Small intestine (tissue), 7 donors: ENCODE measurements around the gene MYOC. TPM values are rescaled to one million over a fixed set of nuclear protein-coding genes. Genes with fewer than 3 reads are reported as not detected.

ENCODE experiments used
- DNase-seq, 2 donors: peaks; one replicate each; pipeline versions ENCODE4 v3.0.0 to v3.0.0-alpha.2; 2013
- FAIRE-seq: peaks from 2 replicates; lab custom pipeline; 2012; peaks lifted over from hg19 to GRCh38; lab: Jason Lieb, UNC
- H3K27ac ChIP-seq, 3 donors: one replicate each; pipeline ENCODE4 v1.5.1; 2013; ENCODE audit warnings: low read length in 2 of 3, mild to moderate bottlenecking in 2 of 3, control low read depth in 1 of 3, inconsistent platforms in 1 of 3, low read depth in 1 of 3, moderate library complexity in 1 of 3
- H3K27me3 ChIP-seq, 3 donors: one replicate each; pipeline ENCODE4 v1.6.1; 2013; ENCODE audit warnings: low read length in 3 of 3, inconsistent platforms in 1 of 3; ENCODE audit not compliant: control insufficient read depth in 3 of 3, insufficient read depth in 3 of 3
- H3K36me3 ChIP-seq, 3 donors: one replicate each; pipeline ENCODE4 v1.6.1; 2013; ENCODE audit warnings: low read length in 3 of 3, inconsistent platforms in 1 of 3, low read depth in 1 of 3, mild to moderate bottlenecking in 1 of 3, moderate library complexity in 1 of 3; ENCODE audit not compliant: control insufficient read depth in 3 of 3, insufficient read depth in 2 of 3
- H3K4me1 ChIP-seq, 3 donors: one replicate each; pipeline ENCODE4 v1.6.1; 2013; ENCODE audit warnings: low read length in 2 of 3, inconsistent platforms in 1 of 3, low read depth in 1 of 3, mild to moderate bottlenecking in 1 of 3, moderate library complexity in 1 of 3; ENCODE audit not compliant: control insufficient read depth in 3 of 3, insufficient read depth in 2 of 3
- H3K4me3 ChIP-seq, 3 donors: one replicate each; pipeline ENCODE4 v1.5.1; 2013; ENCODE audit warnings: low read length in 3 of 3, control low read depth in 1 of 3, inconsistent platforms in 1 of 3, low read depth in 1 of 3, mild to moderate bottlenecking in 1 of 3, moderate library complexity in 1 of 3
- H3K9me3 ChIP-seq, 2 donors: one replicate each; pipeline ENCODE4 v1.6.1; 2013; ENCODE audit warnings: low read depth in 1 of 2, low read length in 1 of 2; ENCODE audit not compliant: control insufficient read depth in 2 of 2, insufficient read depth in 1 of 2
- WGBS, 3 donors: extraction: QIAGEN DNeasy Blood & Tissue Kit; methylation state at CpG; one replicate each; pipeline ENCODE4 v1.1.7; 2013; 5-methylcytosine and 5-hydroxymethylcytosine counted together
- polyA plus RNA-seq, 4 donors: library from polyadenylated mRNA; stranded (reverse) in 3 of 4; unstranded in 1 of 4; fragments of 200-250 nt in 3 of 4; fragments of 120-200 nt in 1 of 4; gene quantifications; one replicate each; pipeline versions ENCODE4 v1.2.1 to v1.2.3, GENCODE V29; 2013
- donor health status: healthy with polysubstance abuse.
- donor health status: control.
- donor health status: control.
- donor health status: Bipolar disorder and iron deficiency.
- donor health status: healthy.

MYOC gene
- polyA plus RNA-seq, 4 donors: 0.04 to 2.0 TPM; not detected in 2

GRCh38 chr1:171655746-171656116 lies 3.2 kb upstream of the MYOC start:
- FAIRE-seq (no peak), DNase-seq (no peak)
- no peaks in the 10 kb centered on the region for H3K36me3 ChIP-seq
- 62 to 71% (median 62%) methylated on average over 6 of the region's 6 CpGs for WGBS, 3 donors
- peaks cover 0 to 12% (median 0%) of the 10 kb centered on the region in 3 donors for H3K27me3 ChIP-seq
- H3K27ac ChIP-seq: peak overlapping the region in 2 of 3 donors; percentile 56 to 57
- no peaks in the 10 kb centered on the region for H3K9me3 ChIP-seq
- H3K4me3 ChIP-seq: no peak overlapping the region
- H3K4me1 ChIP-seq: peaks cover 0 to 10% (median 0%) of the 10 kb centered on the region in 3 donors

- DNase-seq (peak; percentile 23 to 49), FAIRE-seq (no peak)
- WGBS, 3 donors: 33 to 59% (median 48%) methylated on average over 24 of the region's 24 CpGs
- peaks cover 0 to 10% (median 0%) of the 10 kb centered on the region in 3 donors for H3K4me1 ChIP-seq
- H3K27ac ChIP-seq: peak overlapping the region in 2 of 3 donors; percentile 56 to 57
- no peaks in the 10 kb centered on the region for H3K9me3 ChIP-seq
- H3K36me3 ChIP-seq: no peaks in the 10 kb centered on the region
- H3K4me3 ChIP-seq: no peak overlapping the region
- peaks cover 0 to 12% (median 0%) of the 10 kb centered on the region in 3 donors for H3K27me3 ChIP-seq
These were observed 2.7 kb upstream of the MYOC start for GRCh38 chr1:171654942-171655745.

DNA sequence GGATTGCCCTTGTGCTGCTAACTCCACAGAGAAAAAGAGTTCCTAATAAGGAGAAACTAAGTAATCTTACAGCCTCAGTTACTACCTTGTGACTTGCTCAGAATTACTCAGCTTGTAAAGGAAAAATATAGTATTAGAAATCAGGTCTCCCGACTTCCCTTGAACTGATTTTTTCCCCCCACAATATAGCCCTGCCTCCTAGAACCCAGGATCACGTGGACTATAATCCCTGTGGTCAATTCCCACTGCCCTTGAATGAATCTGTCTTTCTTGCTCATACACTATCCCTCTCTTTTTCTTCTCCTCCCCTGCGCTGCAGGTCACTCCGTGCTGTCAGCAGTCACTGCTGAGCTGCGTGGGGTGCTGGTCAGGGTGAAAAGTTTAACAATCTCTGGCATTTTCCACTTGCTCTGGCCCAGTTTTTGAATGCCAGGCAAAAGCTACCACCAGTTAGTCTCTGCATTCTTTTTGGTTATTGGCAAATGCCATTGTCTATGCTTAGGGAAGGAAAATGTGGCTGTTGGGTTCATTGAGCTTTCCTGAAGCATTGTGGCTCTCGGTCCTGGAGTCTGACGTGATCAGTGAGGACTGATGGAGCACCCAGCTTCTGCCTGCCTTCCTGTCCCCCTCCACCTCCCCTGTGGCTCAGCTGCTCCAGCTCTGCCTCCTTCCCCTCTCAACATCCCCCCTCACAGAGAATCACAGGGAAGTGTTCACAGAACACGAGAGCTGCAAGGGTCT lies 1.9 kb upstream of the MYOC start:
- peaks cover 0 to 10% (median 0%) of the 10 kb centered on the region in 3 donors for H3K4me1 ChIP-seq
- DNase-seq: no peak
- H3K27me3 ChIP-seq: peaks cover 0 to 12% (median 0%) of the 10 kb centered on the region in 3 donors
- H3K36me3 ChIP-seq: no peaks in the 10 kb centered on the region
- no peak for FAIRE-seq
- H3K9me3 ChIP-seq: no peaks in the 10 kb centered on the region
- peak overlapping the region in 2 of 3 donors; percentile 56 to 57 for H3K27ac ChIP-seq
- 62 to 73% (median 68%) methylated on average over 8 of the region's 8 CpGs for WGBS, 3 donors
- H3K4me3 ChIP-seq: no peak overlapping the region

- Histone ChIP-seq H3K27ac (peak overlapping the region in 1 of 3 donors; percentile 57), H3K27me3 (peaks cover 0 to 12% (median 0%) of the 10 kb centered on the region in 3 donors), H3K4me3 (no peak overlapping the region), H3K36me3 (no peaks in the 10 kb centered on the region), H3K9me3 (no peaks in the 10 kb centered on the region), H3K4me1 (peaks cover 0 to 10% (median 0%) of the 10 kb centered on the region in 3 donors)
- 32 to 54% (median 36%) methylated on average over 1 of the region's 1 CpG for WGBS, 3 donors
- DNase-seq (no peak), FAIRE-seq (no peak)
These were observed 1.3 kb upstream of the MYOC start for GRCh38 chr1:171653796-171654195.

- Histone ChIP-seq H3K27me3 (peaks cover 0 to 3% (median 0%) of the 10 kb centered on the region in 3 donors), H3K4me1 (no peaks in the 10 kb centered on the region), H3K36me3 (no peaks in the 10 kb centered on the region), H3K9me3 (no peaks in the 10 kb centered on the region), H3K4me3 (no peak overlapping the region), H3K27ac (no peak overlapping the region)
- DNase-seq: no peak
- no peak for FAIRE-seq
- WGBS, 3 donors: 76 to 90% (median 90%) methylated on average over 1 of the region's 1 CpG
These were observed 6.3 kb downstream of the MYOC start for GRCh38 chr1:171646249-171646560.

DNA sequence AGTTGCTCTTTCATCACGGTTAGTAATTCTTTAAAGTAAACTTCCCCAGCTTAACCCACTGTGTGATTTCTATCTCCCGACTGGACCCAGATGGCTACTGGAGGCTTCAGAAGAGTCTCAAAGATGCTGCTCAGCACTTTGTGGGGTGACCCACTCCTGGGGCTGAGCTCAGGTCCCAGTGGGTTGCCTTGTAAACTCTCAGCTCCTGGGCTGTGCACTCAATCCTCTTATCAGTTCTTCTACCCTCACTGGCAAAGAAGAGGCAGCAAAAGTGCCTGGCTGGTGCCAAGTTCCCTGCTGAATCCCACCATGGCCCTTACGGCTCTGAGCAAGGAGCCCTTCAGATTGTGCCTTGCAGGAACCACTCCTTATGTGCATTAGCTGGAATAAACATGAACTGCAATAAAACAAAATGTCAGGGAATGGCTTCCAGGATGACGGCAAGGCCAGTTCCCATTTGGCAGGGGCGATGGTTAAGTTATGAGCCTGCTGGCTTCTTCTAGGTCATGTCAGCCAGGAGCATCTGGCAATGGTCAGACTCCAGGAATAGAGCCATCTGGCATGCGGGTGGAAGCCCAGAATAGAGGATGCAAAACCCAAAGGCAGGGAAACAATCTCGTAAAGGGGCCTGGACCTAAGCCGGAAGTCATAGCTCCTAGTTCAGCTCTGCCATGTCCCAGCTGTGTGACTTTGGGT lies 6.8 kb downstream of the MYOC start:
- peak overlapping the region in 1 of 3 donors; percentile 4 for H3K27ac ChIP-seq
- H3K36me3 ChIP-seq: no peaks in the 10 kb centered on the region
- H3K4me3 ChIP-seq: no peak overlapping the region
- no peak for DNase-seq
- H3K27me3 ChIP-seq: peaks cover 0 to 3% (median 0%) of the 10 kb centered on the region in 3 donors
- 55 to 70% (median 68%) methylated on average over 8 of the region's 8 CpGs for WGBS, 3 donors
- no peaks in the 10 kb centered on the region for H3K4me1 ChIP-seq
- FAIRE-seq: no peak
- H3K9me3 ChIP-seq: no peaks in the 10 kb centered on the region

DNA sequence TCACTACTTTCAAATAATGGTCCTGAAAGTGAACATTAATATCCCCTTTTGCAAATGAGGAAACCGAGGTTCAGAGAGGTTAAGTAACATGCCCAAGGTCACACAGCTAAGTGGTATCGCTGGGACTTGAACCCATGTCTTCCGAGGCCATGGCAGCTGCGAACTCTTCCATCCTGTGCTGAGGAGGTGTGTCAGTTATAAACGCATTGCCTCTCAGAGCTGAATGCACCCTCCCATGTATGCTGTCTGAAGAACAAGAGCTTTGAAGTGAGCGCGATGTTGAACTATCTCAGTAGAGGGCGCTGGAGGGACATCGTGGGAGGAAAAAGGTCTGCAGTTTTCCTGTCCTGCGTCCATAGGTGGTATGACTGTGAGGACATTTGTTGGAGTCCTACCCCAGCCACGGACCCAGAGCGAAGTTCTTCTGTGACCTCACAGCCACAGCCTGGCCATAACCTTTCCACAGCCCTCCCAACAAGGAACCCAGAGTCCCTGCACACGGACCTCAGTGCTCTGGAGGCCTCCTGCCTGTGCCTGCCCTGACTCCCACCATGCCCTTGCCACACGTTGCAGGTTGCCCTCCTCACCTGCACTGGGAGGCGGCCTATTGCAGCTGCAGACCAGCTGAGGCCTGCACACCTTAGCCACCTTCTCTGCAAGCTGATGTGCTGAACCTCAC lies 7.5 kb downstream of the MYOC start:
- DNase-seq: peak; percentile 92
- WGBS, 3 donors: 12 to 18% (median 13%) methylated on average over 15 of the region's 15 CpGs
- H3K36me3 ChIP-seq: no peaks in the 10 kb centered on the region
- peak overlapping the region in 1 of 3 donors; percentile 11 for H3K27ac ChIP-seq
- FAIRE-seq: no peak
- H3K9me3 ChIP-seq: no peaks in the 10 kb centered on the region
- H3K4me1 ChIP-seq: no peaks in the 10 kb centered on the region
- no peak overlapping the region for H3K4me3 ChIP-seq
- peaks cover 0 to 3% (median 0%) of the 10 kb centered on the region in 3 donors for H3K27me3 ChIP-seq

GRCh38 chr1:171643156-171643555 lies 9.3 kb downstream of the MYOC start:
- Histone ChIP-seq H3K4me1 (no peaks in the 10 kb centered on the region), H3K9me3 (no peaks in the 10 kb centered on the region), H3K36me3 (no peaks in the 10 kb centered on the region), H3K4me3 (no peak overlapping the region), H3K27me3 (peaks cover 0 to 3% (median 0%) of the 10 kb centered on the region in 3 donors), H3K27ac (no peak overlapping the region)
- no peak for DNase-seq
- 80 to 88% (median 81%) methylated on average over 8 of the region's 8 CpGs for WGBS, 3 donors
- no peak for FAIRE-seq
